K562 (cell line): ENCODE measurements around the gene FAM151A. TPM values are rescaled to one million over a fixed set of nuclear protein-coding genes. Genes with fewer than 3 reads are reported as not detected.

Experiments used
- BRCA1 ChIP-seq, 2 experiments: fragments of 450-650 bp in 1 of 2; sonication (generic) in 1 of 2; formaldehyde crosslinking in 1 of 2; IDR thresholded peaks; 2 replicates each; pipeline versions ENCODE4 v1.5.0 to v1.6.1; 2017 to 2020; ENCODE audit warnings: mild to moderate bottlenecking in 1 of 2, missing genetic modification reagents in 1 of 2
- CTBP1 ChIP-seq: fragments of 450-650 bp; IDR thresholded peaks from 2 replicates; pipeline ENCODE4 v1.6.1; 2016; ENCODE audit warnings: borderline replicate concordance
- FOXM1 ChIP-seq, 2 experiments: fragments of 450-650 bp in 1 of 2; sonication (generic) in 1 of 2; formaldehyde crosslinking in 1 of 2; IDR thresholded peaks; 2 replicates each; pipeline versions ENCODE4 v1.6.1 to v1.9.0; 2017 to 2022; ENCODE audit warnings: low read depth in 2 of 2, mild to moderate bottlenecking in 2 of 2, missing genetic modification reagents in 1 of 2, moderate library complexity in 1 of 2
- MEF2D ChIP-seq: conservative IDR thresholded peaks from 2 replicates; pipeline ENCODE4 v1.6.1; 2016; ENCODE audit warnings: low read depth, missing genetic modification characterization, missing compliant biosample characterization
- PURB ChIP-seq: sonication (generic); formaldehyde crosslinking; IDR thresholded peaks from 2 replicates; pipeline ENCODE4 v1.9.0; 2021; ENCODE audit warnings: low read depth, mild to moderate bottlenecking, missing genetic modification reagents
- RBM25 ChIP-seq: fragments of 200-400 bp; formaldehyde crosslinking; IDR thresholded peaks from 2 replicates; pipeline ENCODE4 v1.6.1; 2018; ENCODE audit warnings: low read length, low read depth, moderate library complexity; ENCODE audit not compliant: severe bottlenecking
- YY1 ChIP-seq, 3 experiments: IDR thresholded peaks; 2 replicates each; pipeline ENCODE4 v1.6.1; 2011; ENCODE audit warnings: low read length in 2 of 3, mild to moderate bottlenecking in 2 of 3, moderate library complexity in 2 of 3, borderline replicate concordance in 1 of 3, control low read depth in 1 of 3, low read depth in 1 of 3; ENCODE audit not compliant: insufficient read depth in 3 of 3, insufficient replicate concordance in 2 of 3, control insufficient read depth in 1 of 3, insufficient read length in 1 of 3; ENCODE audit errors: extremely low read depth in 1 of 3
- ZFP36 ChIP-seq: fragments of 150-350 bp; IDR thresholded peaks from 2 replicates; pipeline ENCODE4 v1.6.1; 2018; ENCODE audit warnings: low read length, low read depth; ENCODE audit not compliant: partially characterized antibody
- ZNF146 ChIP-seq: IDR thresholded peaks from one replicate; pipeline ENCODE4 v1.6.1; 2018; ENCODE audit warnings: missing compliant biosample characterization; ENCODE audit not compliant: unreplicated experiment
- ZNF41 ChIP-seq: fragments of 250-450 bp; sonication (Bioruptor Pico); conservative IDR thresholded peaks from 2 replicates; pipeline ENCODE4 v1.4.0; 2020; ENCODE audit warnings: mild to moderate bottlenecking
- ZNF57 ChIP-seq: fragments of 450-650 bp; formaldehyde crosslinking; IDR thresholded peaks from 2 replicates; pipeline ENCODE4 v1.4.0; 2020; ENCODE audit warnings: mild to moderate bottlenecking, moderate library complexity
- polyA plus RNA-seq, 8 experiments: library from polyadenylated mRNA; depleted of rRNA in 4 of 8; stranded (reverse) in 5 of 8; unstranded in 3 of 8; fragments of >200 nt; fragmentation: Nextera tagmentation in 2 of 8; fragmentation: Illumina TruSeq in 1 of 8; extraction: Ambion mirVana in 2 of 8; extraction: Trizol in 1 of 8; gene quantifications; 2 replicates each; pipeline versions ENCODE4 v1.2.1 to v1.2.3, GENCODE V29; 2011 to 2014; ENCODE audit warnings: inconsistent platforms in 1 of 8, missing spikeins in 1 of 8
- total RNA-seq, 7 experiments: library from RNA; depleted of rRNA in 6 of 7; stranded (reverse); fragments of >200 nt in 6 of 7; fragmentation: Illumina TruSeq in 2 of 7; extraction: Trizol in 2 of 7; gene quantifications; 2 replicates each; pipeline versions ENCODE4 v1.2.1 to v1.2.3, GENCODE V29; 2011 to 2021; ENCODE audit warnings: low replicate concordance in 1 of 7
- TF ChIP-seq, protein P1 (sequence below): sonication (generic); formaldehyde crosslinking; IDR thresholded peaks from 2 replicates; pipeline ENCODE4 v1.8.1; 2022; ENCODE audit warnings: missing genetic modification reagents
- TF ChIP-seq, protein P2 (sequence below): fragments of 150-350 bp; IDR thresholded peaks from 2 replicates; pipeline ENCODE4 v1.6.1; 2014; ENCODE audit warnings: low read depth, mild to moderate bottlenecking, low read length, borderline replicate concordance
- TF ChIP-seq, protein P3 (sequence below): sonication (generic); formaldehyde crosslinking; IDR thresholded peaks from 2 replicates; pipeline ENCODE4 v1.8.0; 2022; ENCODE audit warnings: missing genetic modification reagents, mild to moderate bottlenecking, borderline replicate concordance
- TF ChIP-seq, protein P4 (sequence below): fragments of 250-450 bp; sonication (Bioruptor Pico); IDR thresholded peaks from 2 replicates; pipeline ENCODE4 v1.5.0; 2021; ENCODE audit warnings: mild to moderate bottlenecking, borderline replicate concordance
- TF ChIP-seq, protein P5 (sequence below), 2 experiments: fragments of 250-450 bp in 1 of 2; fragments of 450-650 bp in 1 of 2; sonication (Bioruptor Pico) in 1 of 2; IDR thresholded peaks; 2 replicates each; pipeline versions ENCODE4 v1.6.1 to v1.8.0; 2016 to 2021; ENCODE audit warnings: mild to moderate bottlenecking in 2 of 2, moderate library complexity in 2 of 2, missing compliant biosample characterization in 1 of 2, missing genetic modification characterization in 1 of 2

The FAM151A gene
- total and polyA plus RNA-seq, 9 of the 15 experiments (the other 6 are each of a cell fraction or from before 2014, with no cell fraction given): not detected

DNA sequence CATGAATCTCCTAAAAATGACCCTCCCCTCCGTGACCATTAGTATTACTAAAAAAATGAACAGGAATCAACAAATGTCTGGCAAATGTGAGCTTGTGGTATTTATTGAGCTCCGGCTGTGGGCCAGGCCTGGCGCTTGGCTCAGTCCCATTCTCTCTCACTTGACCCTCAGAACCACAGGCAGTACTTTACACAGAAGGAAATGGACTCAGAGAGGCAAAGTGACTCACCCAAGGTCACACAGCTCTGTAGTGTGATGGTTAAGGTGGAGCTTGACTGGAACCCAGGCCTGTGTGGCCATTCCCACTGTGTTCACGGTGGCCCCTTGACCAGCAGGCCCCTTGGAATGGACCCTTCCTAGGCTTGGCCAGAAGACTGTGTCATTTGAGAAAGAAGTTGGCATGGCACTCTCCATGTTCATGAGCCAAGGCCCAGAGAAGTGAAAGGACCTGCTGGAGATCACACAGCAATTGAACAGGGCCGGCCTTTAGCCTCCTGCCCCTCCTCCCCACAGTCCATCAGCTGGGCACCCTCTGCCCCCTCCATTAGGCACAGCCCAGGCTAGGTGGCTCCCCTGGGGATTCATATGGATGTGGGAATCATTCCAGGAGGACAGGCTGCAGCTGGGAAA lies 32.1 kb downstream of the FAM151A start (continued):
- TF ChIP-seq PURB (CRISPR knock-in tag) (no peak), FOXM1 (IDR thresholded peaks at IDR 0.05; ENCODE audit: low read depth) (no peak), FOXM1 (CRISPR knock-in tag; IDR thresholded peaks at IDR 0.05; ENCODE audit: low read depth) (no peak), MEF2D (tag) (no peak), CTBP1 (no peak), ZNF41 (no peak), BRCA1 (IDR thresholded peaks at IDR 0.05) (no peak), BRCA1 (CRISPR knock-in tag; IDR thresholded peaks at IDR 0.05) (no peak), ZFP36 (peak; percentile 72), ZNF57 (CRISPR knock-in tag) (no peak), YY1 (IDR thresholded peaks at IDR 0.05; ENCODE audit: borderline replicate concordance in 1 of 3, control insufficient read depth in 1 of 3, extremely low read depth in 1 of 3, insufficient read depth in 3 of 3, insufficient read length in 1 of 3, insufficient replicate concordance in 2 of 3, low read depth in 1 of 3, low read length in 2 of 3) (no peak), RBM25 (peak; percentile 67), ZNF146 (CRISPR knock-in tag) (no peak)
- TF ChIP-seq, protein P1, sequence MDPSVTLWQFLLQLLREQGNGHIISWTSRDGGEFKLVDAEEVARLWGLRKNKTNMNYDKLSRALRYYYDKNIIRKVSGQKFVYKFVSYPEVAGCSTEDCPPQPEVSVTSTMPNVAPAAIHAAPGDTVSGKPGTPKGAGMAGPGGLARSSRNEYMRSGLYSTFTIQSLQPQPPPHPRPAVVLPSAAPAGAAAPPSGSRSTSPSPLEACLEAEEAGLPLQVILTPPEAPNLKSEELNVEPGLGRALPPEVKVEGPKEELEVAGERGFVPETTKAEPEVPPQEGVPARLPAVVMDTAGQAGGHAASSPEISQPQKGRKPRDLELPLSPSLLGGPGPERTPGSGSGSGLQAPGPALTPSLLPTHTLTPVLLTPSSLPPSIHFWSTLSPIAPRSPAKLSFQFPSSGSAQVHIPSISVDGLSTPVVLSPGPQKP (CRISPR knock-in tag): no peak
- TF ChIP-seq, protein P2, sequence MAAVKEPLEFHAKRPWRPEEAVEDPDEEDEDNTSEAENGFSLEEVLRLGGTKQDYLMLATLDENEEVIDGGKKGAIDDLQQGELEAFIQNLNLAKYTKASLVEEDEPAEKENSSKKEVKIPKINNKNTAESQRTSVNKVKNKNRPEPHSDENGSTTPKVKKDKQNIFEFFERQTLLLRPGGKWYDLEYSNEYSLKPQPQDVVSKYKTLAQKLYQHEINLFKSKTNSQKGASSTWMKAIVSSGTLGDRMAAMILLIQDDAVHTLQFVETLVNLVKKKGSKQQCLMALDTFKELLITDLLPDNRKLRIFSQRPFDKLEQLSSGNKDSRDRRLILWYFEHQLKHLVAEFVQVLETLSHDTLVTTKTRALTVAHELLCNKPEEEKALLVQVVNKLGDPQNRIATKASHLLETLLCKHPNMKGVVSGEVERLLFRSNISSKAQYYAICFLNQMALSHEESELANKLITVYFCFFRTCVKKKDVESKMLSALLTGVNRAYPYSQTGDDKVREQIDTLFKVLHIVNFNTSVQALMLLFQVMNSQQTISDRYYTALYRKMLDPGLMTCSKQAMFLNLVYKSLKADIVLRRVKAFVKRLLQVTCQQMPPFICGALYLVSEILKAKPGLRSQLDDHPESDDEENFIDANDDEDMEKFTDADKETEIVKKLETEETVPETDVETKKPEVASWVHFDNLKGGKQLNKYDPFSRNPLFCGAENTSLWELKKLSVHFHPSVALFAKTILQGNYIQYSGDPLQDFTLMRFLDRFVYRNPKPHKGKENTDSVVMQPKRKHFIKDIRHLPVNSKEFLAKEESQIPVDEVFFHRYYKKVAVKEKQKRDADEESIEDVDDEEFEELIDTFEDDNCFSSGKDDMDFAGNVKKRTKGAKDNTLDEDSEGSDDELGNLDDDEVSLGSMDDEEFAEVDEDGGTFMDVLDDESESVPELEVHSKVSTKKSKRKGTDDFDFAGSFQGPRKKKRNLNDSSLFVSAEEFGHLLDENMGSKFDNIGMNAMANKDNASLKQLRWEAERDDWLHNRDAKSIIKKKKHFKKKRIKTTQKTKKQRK: no peak
- TF ChIP-seq, protein P3, sequence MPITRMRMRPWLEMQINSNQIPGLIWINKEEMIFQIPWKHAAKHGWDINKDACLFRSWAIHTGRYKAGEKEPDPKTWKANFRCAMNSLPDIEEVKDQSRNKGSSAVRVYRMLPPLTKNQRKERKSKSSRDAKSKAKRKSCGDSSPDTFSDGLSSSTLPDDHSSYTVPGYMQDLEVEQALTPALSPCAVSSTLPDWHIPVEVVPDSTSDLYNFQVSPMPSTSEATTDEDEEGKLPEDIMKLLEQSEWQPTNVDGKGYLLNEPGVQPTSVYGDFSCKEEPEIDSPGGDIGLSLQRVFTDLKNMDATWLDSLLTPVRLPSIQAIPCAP: no peak
- TF ChIP-seq, protein P4, sequence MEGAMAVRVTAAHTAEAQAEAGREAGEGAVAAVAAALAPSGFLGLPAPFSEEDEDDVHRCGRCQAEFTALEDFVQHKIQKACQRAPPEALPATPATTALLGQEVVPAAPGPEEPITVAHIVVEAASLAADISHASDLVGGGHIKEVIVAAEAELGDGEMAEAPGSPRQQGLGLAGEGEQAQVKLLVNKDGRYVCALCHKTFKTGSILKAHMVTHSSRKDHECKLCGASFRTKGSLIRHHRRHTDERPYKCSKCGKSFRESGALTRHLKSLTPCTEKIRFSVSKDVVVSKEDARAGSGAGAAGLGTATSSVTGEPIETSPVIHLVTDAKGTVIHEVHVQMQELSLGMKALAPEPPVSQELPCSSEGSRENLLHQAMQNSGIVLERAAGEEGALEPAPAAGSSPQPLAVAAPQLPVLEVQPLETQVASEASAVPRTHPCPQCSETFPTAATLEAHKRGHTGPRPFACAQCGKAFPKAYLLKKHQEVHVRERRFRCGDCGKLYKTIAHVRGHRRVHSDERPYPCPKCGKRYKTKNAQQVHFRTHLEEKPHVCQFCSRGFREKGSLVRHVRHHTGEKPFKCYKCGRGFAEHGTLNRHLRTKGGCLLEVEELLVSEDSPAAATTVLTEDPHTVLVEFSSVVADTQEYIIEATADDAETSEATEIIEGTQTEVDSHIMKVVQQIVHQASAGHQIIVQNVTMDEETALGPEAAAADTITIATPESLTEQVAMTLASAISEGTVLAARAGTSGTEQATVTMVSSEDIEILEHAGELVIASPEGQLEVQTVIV: no peak
- TF ChIP-seq, protein P5, sequence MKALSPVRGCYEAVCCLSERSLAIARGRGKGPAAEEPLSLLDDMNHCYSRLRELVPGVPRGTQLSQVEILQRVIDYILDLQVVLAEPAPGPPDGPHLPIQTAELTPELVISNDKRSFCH (CRISPR knock-in tag; IDR thresholded peaks at IDR 0.05): no peak
- TF ChIP-seq, protein P5 (tag; IDR thresholded peaks at IDR 0.05): no peak
